ENCODE measurements around the gene FITM2. TPM values are rescaled to one million over a fixed set of nuclear protein-coding genes. Genes with fewer than 3 reads are reported as not detected.

Gene FITM2
- total and polyA plus RNA-seq, 2 donors (not counting 3 experiments of a cell fraction or from before 2014, with no cell fraction given): 4.4 to 7.7 TPM

DNA sequence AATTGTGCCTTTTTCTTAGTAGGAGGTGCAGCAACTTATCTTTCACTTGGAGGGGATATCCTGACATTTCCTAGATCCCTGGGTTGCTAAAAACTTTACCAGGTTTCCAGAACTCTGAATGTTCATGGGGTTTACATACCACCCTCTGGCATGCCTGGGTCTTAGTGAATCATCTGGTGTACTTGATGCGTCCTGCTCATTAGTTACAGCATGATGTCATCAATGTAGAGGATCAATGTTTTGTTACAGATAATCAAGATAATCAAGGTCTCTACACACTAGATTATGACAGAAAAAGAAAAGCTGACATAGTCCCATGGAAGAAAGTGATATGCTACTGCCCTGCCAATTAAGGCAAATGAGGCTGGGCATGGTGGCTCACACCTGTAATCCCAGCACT, 27.0 kb downstream of the FITM2 start:
- H3K9ac ChIP-seq (replicated peaks; ENCODE audit: extremely low read depth, insufficient read depth, low read length): no peak overlapping the region
- CTCF ChIA-PET: interaction anchor here (1.0 kb wide), 2 partner anchors 27 to 64 kb away, joined by 3 read pairs; partner anchors contain the start of gene FITM2
- H3K4me1 ChIP-seq (ENCODE audit: control insufficient read depth, extremely low read depth, insufficient read depth, low read length): no peaks in the 10 kb centered on the region
- no peaks in the 10 kb centered on the region for H3K9me3 ChIP-seq (replicated peaks; ENCODE audit: control insufficient read depth, insufficient read depth, low read length)
- no peak overlapping the region for H3K27ac ChIP-seq (ENCODE audit: insufficient read depth, low read depth, low read length)
- dilution Hi-C loops (cut with MboI; ENCODE audit: extremely low pct_ligation_motif_present, low sequenced_read_pairs) (no loop called here), intact Hi-C loops (cut with micrococcal nuclease) (no loop called here)
- no peaks in the 10 kb centered on the region for H3K36me3 ChIP-seq (ENCODE audit: control insufficient read depth in 2 of 2, extremely low read depth in 1 of 2, insufficient read depth in 2 of 2, low read length in 2 of 2)
- H3K4me3 ChIP-seq (replicated peaks in 1 of 3; ENCODE audit: insufficient read depth in 1 of 3, low read depth in 1 of 3, low read length in 3 of 3): no peak overlapping the region
- BruUV-seq (replicated peaks): no TSS peak
- FAIRE-seq (no peak), DNase-seq (ENCODE audit: low read depth, low spot score) (no peak)
- POLR2A ChIA-PET: no interaction called here
- H3K27me3 ChIP-seq (ENCODE audit: control insufficient read depth in 2 of 2, insufficient read depth in 2 of 2, low read length in 2 of 2): no peaks in the 10 kb centered on the region
- no peak overlapping the region for H2AFZ ChIP-seq (ENCODE audit: low read depth, low read length)
- no peaks in the 10 kb centered on the region for H3K79me2 ChIP-seq (ENCODE audit: control insufficient read depth, insufficient read depth, low read length)
- H3K9me1 ChIP-seq (replicated peaks; ENCODE audit: control insufficient read depth, extremely low read depth, insufficient read depth, low read length): no peaks in the 10 kb centered on the region
- no peak overlapping the region for H3K4me2 ChIP-seq (ENCODE audit: insufficient read depth, low read length)
- no peaks in the 10 kb centered on the region for H4K20me1 ChIP-seq (replicated peaks; ENCODE audit: control insufficient read depth, extremely low read depth, insufficient read depth, low read length)
- TF ChIP-seq JUN (IDR thresholded peaks at IDR 0.05; ENCODE audit: borderline replicate concordance, insufficient read depth, insufficient read length, low read depth) (no peak), FOS (IDR thresholded peaks at IDR 0.05; ENCODE audit: borderline replicate concordance, insufficient read depth, low read length) (no peak), POLR2AphosphoS5 (IDR thresholded peaks at IDR 0.05; ENCODE audit: insufficient read depth, low read depth, low read length) (no peak), MYC (IDR thresholded peaks at IDR 0.05; ENCODE audit: low read depth, low read length) (no peak), POLR2A (IDR thresholded peaks at IDR 0.05; ENCODE audit: low read depth, low read length) (no peak), GATA2 (IDR thresholded peaks at IDR 0.05; ENCODE audit: insufficient read depth, insufficient read length, low read depth, low read length) (no peak), CTCF (IDR thresholded peaks at IDR 0.05; ENCODE audit: extremely low read depth in 1 of 2, insufficient read depth in 1 of 2, low read depth in 1 of 2, low read length in 2 of 2) (no peak), EZH2 (IDR thresholded peaks at IDR 0.05; ENCODE audit: borderline replicate concordance, low read depth, low read length, severe bottlenecking) (no peak)
- TF ChIP-seq, protein P1, sequence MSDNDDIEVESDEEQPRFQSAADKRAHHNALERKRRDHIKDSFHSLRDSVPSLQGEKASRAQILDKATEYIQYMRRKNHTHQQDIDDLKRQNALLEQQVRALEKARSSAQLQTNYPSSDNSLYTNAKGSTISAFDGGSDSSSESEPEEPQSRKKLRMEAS (IDR thresholded peaks at IDR 0.05; ENCODE audit: insufficient read depth, insufficient read length): no peak
